Natural killer cell (primary cell): Measurements from ENCODE around the gene HMGCLL1. TPM values are rescaled to one million over a fixed set of nuclear protein-coding genes. Genes with fewer than 3 reads are reported as not detected.

Experiments used
- ATAC-seq, 3 donors: fragments of 150-1000 bp in 2 of 3; fragments of 200-7000 bp in 1 of 3; cut with Tn5 transposase; 1 replicate in 1 of 3; 2 replicates in 2 of 3; pipeline ENCODE4 v1.10.0; 2021; ENCODE audit warnings: mild to moderate bottlenecking in 2 of 3, moderate library complexity in 2 of 3
- DNase-seq, 2 donors: peaks; one replicate each; pipeline versions ENCODE4 v3.0.0 to v3.0.0-alpha.2; 2013 to 2021; ENCODE audit warnings: mixed read lengths in 1 of 2
- H3K27ac ChIP-seq: one replicate; pipeline ENCODE4 v1.5.1; 2013; ENCODE audit warnings: mild to moderate bottlenecking, low read length
- H3K27me3 ChIP-seq: one replicate; pipeline ENCODE4 v1.6.1; 2013; ENCODE audit warnings: low read length; ENCODE audit not compliant: control insufficient read depth, insufficient read depth
- H3K36me3 ChIP-seq: one replicate; pipeline ENCODE4 v1.6.1; 2013; ENCODE audit warnings: low read length; ENCODE audit not compliant: control insufficient read depth, insufficient read depth
- H3K4me1 ChIP-seq: one replicate; pipeline ENCODE4 v1.6.1; 2013; ENCODE audit warnings: low read length; ENCODE audit not compliant: control insufficient read depth, insufficient read depth
- H3K4me3 ChIP-seq: one replicate; pipeline ENCODE4 v1.5.1; 2013; ENCODE audit warnings: low read length
- H3K9me3 ChIP-seq: one replicate; pipeline ENCODE4 v1.6.1; 2013; ENCODE audit warnings: low read length; ENCODE audit not compliant: control insufficient read depth, insufficient read depth
- H3K27ac Mint-ChIP-seq, 2 donors: one replicate each; pipeline ENCODE4 v1.8.0; 2022; ENCODE audit warnings: mild to moderate bottlenecking in 2 of 2, mixed read lengths in 2 of 2, moderate library complexity in 1 of 2
- H3K27me3 Mint-ChIP-seq, 2 donors: one replicate each; pipeline ENCODE4 v1.8.0; 2022; ENCODE audit warnings: low read depth in 2 of 2, mixed read lengths in 2 of 2
- H3K36me3 Mint-ChIP-seq: one replicate; pipeline ENCODE4 v1.8.0; 2022; ENCODE audit warnings: mixed read lengths
- H3K4me1 Mint-ChIP-seq, 2 donors: one replicate each; pipeline ENCODE4 v1.8.0; 2022; ENCODE audit warnings: mixed read lengths in 2 of 2
- H3K4me3 Mint-ChIP-seq: one replicate; pipeline ENCODE4 v1.8.0; 2022; ENCODE audit warnings: mild to moderate bottlenecking, moderate library complexity, mixed read lengths
- H3K9me3 Mint-ChIP-seq, 2 donors: one replicate each; pipeline ENCODE4 v1.8.0; 2022; ENCODE audit warnings: mixed read lengths in 2 of 2
- WGBS: methylation state at CpG from one replicate; pipeline ENCODE4 v1.1.7; 2013; ENCODE audit warnings: missing lambda C conversion rate; ENCODE audit not compliant: insufficient coverage; 5-methylcytosine and 5-hydroxymethylcytosine counted together
- intact Hi-C: fragments of 100-400 bp; cut with micrococcal nuclease; formaldehyde crosslinking; loops from one replicate; pipeline ENCODE4 v1.14.2; 2022
- total RNA-seq, 4 donors: library from RNA; stranded (reverse); fragments of 120-200 nt in 1 of 4; gene quantifications; one replicate each; pipeline versions ENCODE4 v1.2.3 to v1.2.4, GENCODE V29; 2013 to 2022
- TF ChIP-seq, protein P1 (sequence below): fragments of 200-600 bp; IDR thresholded peaks from one replicate; pipeline ENCODE4 v1.8.0; 2022; ENCODE audit warnings: antibody characterized with exemption

The HMGCLL1 gene
- not detected for total RNA-seq
- not detected for total RNA-seq (2013)

DNA sequence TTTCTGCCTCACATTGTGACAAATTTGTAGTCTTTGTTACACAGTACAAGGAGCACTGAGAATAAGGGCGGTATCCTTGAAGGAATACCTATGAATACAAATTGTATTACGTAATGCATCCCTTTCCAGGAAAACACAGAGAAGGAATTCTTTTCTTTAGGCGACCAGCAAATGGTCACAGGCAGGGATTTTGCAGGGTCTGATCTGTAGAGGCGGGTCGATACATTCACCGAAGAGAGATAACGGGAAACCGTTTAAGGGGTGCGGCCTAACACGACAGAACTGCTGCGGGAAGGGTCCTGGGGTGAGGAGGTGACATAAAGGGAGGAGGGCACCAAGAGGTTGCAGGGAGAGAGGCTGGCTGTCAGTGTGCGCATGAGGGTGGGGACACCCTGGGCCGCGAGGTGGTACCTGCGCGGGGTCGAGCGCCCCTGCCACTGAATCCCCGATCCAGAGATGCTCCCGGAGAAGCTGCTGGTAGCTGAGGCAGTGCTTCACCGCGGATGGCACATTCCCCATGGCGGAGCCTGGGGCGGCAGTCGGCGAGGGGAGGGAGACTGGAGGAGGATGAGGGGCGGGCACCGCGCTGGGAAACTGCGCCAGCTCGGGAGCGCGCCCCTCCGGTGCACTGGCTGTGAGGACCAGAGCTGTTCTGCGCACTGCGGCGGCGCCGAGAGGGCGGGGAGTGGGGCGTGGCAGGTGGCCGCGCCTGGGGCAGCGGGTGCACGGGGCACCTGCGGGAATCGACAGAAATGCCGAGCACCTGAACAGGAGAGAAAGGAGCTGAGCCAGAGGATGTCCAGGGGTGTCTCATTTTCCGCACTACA, at the start of gene HMGCLL1:
Gene HMGCLL1, minus strand, starts transcription at position 656 of the 827 bp plus-strand sequence. Its CDS starts 137 bp downstream, at position 519.
- Histone ChIP-seq H3K4me3 (no peak within 1 kb of the TSS), H3K4me1 (no peaks in the 10 kb centered on the region), H3K9me3 (peaks cover 3% of the 10 kb centered on the region), H3K36me3 (no peaks in the 10 kb centered on the region), H3K27me3 (no peaks in the 10 kb centered on the region), H3K27ac (no peak within 1 kb of the TSS)
- 10% methylated on average over 49 of the region's 49 CpGs for WGBS
- ATAC-seq = no peak
- no peak for DNase-seq
- H3K27me3 Mint-ChIP-seq = peaks cover 0 to 4% of the 10 kb centered on the region in 2 donors
- intact Hi-C loops = no loop called here
- H3K36me3 Mint-ChIP-seq = peaks cover 13% of the 10 kb centered on the region
- H3K4me3 Mint-ChIP-seq = no peak within 1 kb of the TSS
- no peak within 1 kb of the TSS for H3K27ac Mint-ChIP-seq
- TF ChIP-seq, protein P1, sequence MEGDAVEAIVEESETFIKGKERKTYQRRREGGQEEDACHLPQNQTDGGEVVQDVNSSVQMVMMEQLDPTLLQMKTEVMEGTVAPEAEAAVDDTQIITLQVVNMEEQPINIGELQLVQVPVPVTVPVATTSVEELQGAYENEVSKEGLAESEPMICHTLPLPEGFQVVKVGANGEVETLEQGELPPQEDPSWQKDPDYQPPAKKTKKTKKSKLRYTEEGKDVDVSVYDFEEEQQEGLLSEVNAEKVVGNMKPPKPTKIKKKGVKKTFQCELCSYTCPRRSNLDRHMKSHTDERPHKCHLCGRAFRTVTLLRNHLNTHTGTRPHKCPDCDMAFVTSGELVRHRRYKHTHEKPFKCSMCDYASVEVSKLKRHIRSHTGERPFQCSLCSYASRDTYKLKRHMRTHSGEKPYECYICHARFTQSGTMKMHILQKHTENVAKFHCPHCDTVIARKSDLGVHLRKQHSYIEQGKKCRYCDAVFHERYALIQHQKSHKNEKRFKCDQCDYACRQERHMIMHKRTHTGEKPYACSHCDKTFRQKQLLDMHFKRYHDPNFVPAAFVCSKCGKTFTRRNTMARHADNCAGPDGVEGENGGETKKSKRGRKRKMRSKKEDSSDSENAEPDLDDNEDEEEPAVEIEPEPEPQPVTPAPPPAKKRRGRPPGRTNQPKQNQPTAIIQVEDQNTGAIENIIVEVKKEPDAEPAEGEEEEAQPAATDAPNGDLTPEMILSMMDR = no peak
- H3K4me1 Mint-ChIP-seq = no peaks in the 10 kb centered on the region
- peaks cover 9 to 12% of the 10 kb centered on the region in 2 donors for H3K9me3 Mint-ChIP-seq

DNA sequence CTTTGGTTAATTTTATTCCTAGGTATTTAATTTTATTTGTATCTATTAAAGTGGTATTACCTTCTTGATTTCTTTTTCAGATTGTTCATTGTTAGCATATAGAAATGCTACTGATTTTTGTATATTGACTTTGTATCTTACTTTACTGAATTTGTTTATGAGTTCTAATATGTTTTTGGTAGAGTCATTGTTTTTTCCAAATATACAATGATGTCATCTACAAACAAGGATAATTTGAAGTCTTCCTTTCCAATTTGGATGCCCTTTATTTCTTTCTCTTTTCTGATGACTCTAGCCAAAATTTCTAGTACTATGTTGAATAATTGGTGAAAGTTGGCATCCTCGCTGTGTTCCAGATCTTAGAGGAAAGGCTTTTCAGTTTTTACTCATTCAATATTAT, 43.0 kb upstream of the HMGCLL1 start:
- Mint-ChIP-seq H3K36me3 (no peaks in the 10 kb centered on the region), H3K4me1 (no peaks in the 10 kb centered on the region), H3K4me3 (no peak overlapping the region), H3K9me3 (peaks cover 20 to 24% of the 10 kb centered on the region in 2 donors), H3K27ac (no peak overlapping the region), H3K27me3 (no peaks in the 10 kb centered on the region)
- no CpG with 5 or more reads among the region's 1 CpG for WGBS
- no peaks in the 10 kb centered on the region for H3K27me3 ChIP-seq
- DNase-seq = no peak
- TF ChIP-seq, protein P1 = no peak
- no peak overlapping the region for H3K27ac ChIP-seq
- no peak for ATAC-seq
- intact Hi-C loops = no loop called here
- H3K4me1 ChIP-seq = no peaks in the 10 kb centered on the region
- H3K9me3 ChIP-seq = no peaks in the 10 kb centered on the region
- no peak overlapping the region for H3K4me3 ChIP-seq
- no peaks in the 10 kb centered on the region for H3K36me3 ChIP-seq

DNA sequence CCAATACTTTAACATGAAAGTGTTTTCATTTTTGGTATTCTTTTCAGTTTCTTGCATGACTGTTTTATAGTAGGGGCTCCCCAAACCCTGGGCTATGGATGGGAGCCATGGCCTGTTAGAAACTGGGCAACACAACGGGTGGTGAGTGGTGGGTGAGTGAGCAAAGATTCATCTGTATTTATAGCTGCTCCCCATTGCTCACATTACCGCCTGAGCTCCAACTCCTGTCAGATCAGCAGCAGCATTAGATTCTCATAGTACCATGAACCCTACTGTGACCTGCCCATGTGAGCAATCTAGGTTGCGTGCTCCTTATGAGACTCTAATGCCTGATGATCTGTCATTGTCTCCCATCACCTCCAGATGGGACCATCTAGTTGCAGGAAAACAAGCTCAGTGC, 42.3 kb upstream of the HMGCLL1 start:
- TF ChIP-seq, protein P1 = no peak
- H3K4me3 Mint-ChIP-seq = no peak overlapping the region
- ATAC-seq (no peak), DNase-seq (no peak)
- Histone ChIP-seq H3K4me1 (no peaks in the 10 kb centered on the region), H3K27me3 (no peaks in the 10 kb centered on the region), H3K27ac (no peak overlapping the region), H3K4me3 (no peak overlapping the region), H3K36me3 (no peaks in the 10 kb centered on the region), H3K9me3 (no peaks in the 10 kb centered on the region)
- WGBS = 95% methylated on average over 3 of the region's 3 CpGs
- no peaks in the 10 kb centered on the region for H3K36me3 Mint-ChIP-seq
- H3K4me1 Mint-ChIP-seq = no peaks in the 10 kb centered on the region
- H3K27ac Mint-ChIP-seq = no peak overlapping the region
- H3K9me3 Mint-ChIP-seq = peaks cover 21 to 24% of the 10 kb centered on the region in 2 donors
- no peaks in the 10 kb centered on the region for H3K27me3 Mint-ChIP-seq
- intact Hi-C loops = no loop called here

DNA sequence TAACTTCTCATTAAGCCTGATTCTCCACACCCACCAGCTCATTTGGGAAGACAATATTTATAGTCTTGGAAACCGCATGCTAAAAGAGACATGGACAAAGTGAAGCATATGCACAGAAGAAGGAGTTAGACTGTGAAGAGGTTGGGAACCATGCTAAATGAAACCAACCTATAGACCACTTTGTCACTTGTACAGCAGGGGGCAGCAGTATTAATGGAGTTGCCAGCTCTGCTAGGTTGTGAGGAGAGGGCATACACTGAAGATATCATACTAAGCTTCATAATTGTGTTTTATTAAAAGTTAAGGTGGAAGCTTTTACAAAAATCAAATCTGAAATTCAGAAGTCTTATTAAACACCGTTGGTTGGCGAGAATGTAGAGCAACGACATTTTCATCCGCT, 38.3 kb upstream of the HMGCLL1 start:
- no peak for ATAC-seq
- Histone ChIP-seq H3K4me3 (no peak overlapping the region), H3K36me3 (no peaks in the 10 kb centered on the region), H3K9me3 (no peaks in the 10 kb centered on the region), H3K4me1 (no peaks in the 10 kb centered on the region), H3K27ac (no peak overlapping the region), H3K27me3 (no peaks in the 10 kb centered on the region)
- peaks cover 22 to 24% of the 10 kb centered on the region in 2 donors for H3K9me3 Mint-ChIP-seq
- intact Hi-C loops = no loop called here
- H3K4me1 Mint-ChIP-seq = no peaks in the 10 kb centered on the region
- no peak overlapping the region for H3K4me3 Mint-ChIP-seq
- H3K36me3 Mint-ChIP-seq = no peaks in the 10 kb centered on the region
- no peak overlapping the region for H3K27ac Mint-ChIP-seq
- TF ChIP-seq, protein P1 = no peak
- no peak for DNase-seq
- H3K27me3 Mint-ChIP-seq = no peaks in the 10 kb centered on the region
- 95% methylated on average over 4 of the region's 5 CpGs for WGBS
